PC-9 (cell line): ENCODE data around the gene LRRTM3.

Source experiments
- CTCF ChIP-seq: fragments of 200-600 bp; sonication (generic); conservative IDR thresholded peaks from 2 replicates; pipeline ENCODE4 v1.6.1; 2017; ENCODE audit warnings: mixed run types, antibody characterized with exemption, mild to moderate bottlenecking, moderate library complexity
- EZH2 ChIP-seq: fragments of 200-600 bp; sonication (generic); IDR thresholded peaks from 2 replicates; pipeline ENCODE4 v1.8.0; 2017; ENCODE audit warnings: antibody characterized with exemption, low read depth

DNA sequence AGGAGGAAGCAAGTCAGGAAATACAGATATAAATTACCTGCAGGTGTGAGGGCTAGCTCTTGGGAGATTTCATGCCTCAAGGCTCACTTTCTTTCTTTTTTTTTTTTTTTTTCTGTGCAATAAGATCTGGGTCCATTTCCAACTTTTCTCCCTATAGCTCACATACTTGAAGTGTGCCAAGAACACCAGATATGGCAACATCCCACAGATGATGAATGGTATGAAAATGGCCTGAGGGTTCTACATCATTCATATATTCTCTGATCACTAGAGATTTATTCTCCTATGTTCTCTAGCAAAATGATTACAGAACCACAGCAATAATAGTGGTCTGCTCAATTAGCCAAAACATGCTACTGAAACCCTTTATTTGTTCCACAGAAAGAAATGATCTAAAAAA, 117.2 kb downstream of the LRRTM3 start:
- TF ChIP-seq CTCF (no peak), EZH2 (no peak)
